Measurements from ENCODE around the gene KIF26B.

KIF26B gene

GRCh38 chr1:245684571-245684970 lies 529.8 kb downstream of the KIF26B start:
- no peak overlapping the region for H3K4me3 ChIP-seq (ENCODE audit: low read depth in 1 of 5, low read length in 5 of 5)
- H3K27me3 ChIP-seq (ENCODE audit: control insufficient read depth in 5 of 5, insufficient read depth in 4 of 5, low read length in 5 of 5): peaks cover 0 to 14% (median 0%) of the 10 kb centered on the region in 5 donors
- no peaks in the 10 kb centered on the region for H3K36me3 ChIP-seq (ENCODE audit: control insufficient read depth in 5 of 5, insufficient read depth in 5 of 5, low read length in 5 of 5)
- peaks cover 3 to 15% (median 11%) of the 10 kb centered on the region in 5 donors for H3K4me1 ChIP-seq (ENCODE audit: control insufficient read depth in 5 of 5, insufficient read depth in 5 of 5, low read length in 5 of 5)
- no peak overlapping the region for H3K9ac ChIP-seq (ENCODE audit: low read length in 5 of 5)
- no peak overlapping the region for H3K27ac ChIP-seq (ENCODE audit: low read depth, low read length)
- H3K9me3 ChIP-seq (ENCODE audit: control insufficient read depth in 5 of 5, low read length in 5 of 5): no peaks in the 10 kb centered on the region

- Histone ChIP-seq H3K27ac (ENCODE audit: low read depth, low read length) (no peak overlapping the region), H3K9ac (ENCODE audit: low read length in 5 of 5) (no peak overlapping the region), H3K9me3 (ENCODE audit: control insufficient read depth in 5 of 5, low read length in 5 of 5) (no peaks in the 10 kb centered on the region), H3K4me3 (ENCODE audit: low read depth in 1 of 5, low read length in 5 of 5) (no peak overlapping the region), H3K27me3 (ENCODE audit: control insufficient read depth in 5 of 5, insufficient read depth in 4 of 5, low read length in 5 of 5) (peaks cover 0 to 14% (median 0%) of the 10 kb centered on the region in 5 donors), H3K36me3 (ENCODE audit: control insufficient read depth in 5 of 5, insufficient read depth in 5 of 5, low read length in 5 of 5) (no peaks in the 10 kb centered on the region), H3K4me1 (ENCODE audit: control insufficient read depth in 5 of 5, insufficient read depth in 5 of 5, low read length in 5 of 5) (peaks cover 3 to 15% (median 11%) of the 10 kb centered on the region in 5 donors)
Observed at GRCh38 chr1:245685111-245685810, 530.5 kb downstream of the KIF26B start.

DNA sequence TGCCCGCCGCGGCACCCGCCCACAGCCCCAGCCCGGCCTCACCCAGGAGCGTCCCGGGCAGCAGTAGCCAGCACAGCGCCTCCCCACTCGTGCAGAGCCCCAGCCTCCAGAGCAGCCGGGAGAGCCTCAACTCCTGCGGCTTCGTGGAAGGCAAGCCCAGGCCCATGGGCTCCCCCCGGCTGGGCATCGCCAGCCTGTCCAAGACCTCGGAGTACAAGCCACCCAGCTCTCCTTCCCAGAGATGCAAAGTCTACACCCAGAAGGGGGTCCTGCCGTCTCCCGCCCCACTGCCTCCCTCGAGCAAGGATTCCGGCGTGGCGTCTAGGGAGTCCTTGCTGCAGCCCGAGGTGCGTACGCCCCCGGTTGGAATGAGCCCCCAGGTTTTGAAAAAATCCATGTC lies 531.2 kb downstream of the KIF26B start:
- peaks cover 3 to 14% (median 11%) of the 10 kb centered on the region in 5 donors for H3K4me1 ChIP-seq (ENCODE audit: control insufficient read depth in 5 of 5, insufficient read depth in 5 of 5, low read length in 5 of 5)
- H3K9me3 ChIP-seq (ENCODE audit: control insufficient read depth in 5 of 5, low read length in 5 of 5): no peaks in the 10 kb centered on the region

GRCh38 chr1:245686446-245687030 lies 531.8 kb downstream of the KIF26B start:
- Histone ChIP-seq H3K36me3 (ENCODE audit: control insufficient read depth in 5 of 5, insufficient read depth in 5 of 5, low read length in 5 of 5) (no peaks in the 10 kb centered on the region), H3K27me3 (ENCODE audit: control insufficient read depth in 5 of 5, insufficient read depth in 4 of 5, low read length in 5 of 5) (peaks cover 0 to 14% (median 0%) of the 10 kb centered on the region in 5 donors), H3K4me3 (ENCODE audit: low read depth in 1 of 5, low read length in 5 of 5) (no peak overlapping the region)

More for the DNA sequence above, 531.2 kb downstream of the KIF26B start:
- Histone ChIP-seq H3K9ac (ENCODE audit: low read length in 5 of 5) (no peak overlapping the region), H3K27me3 (ENCODE audit: control insufficient read depth in 5 of 5, insufficient read depth in 4 of 5, low read length in 5 of 5) (peaks cover 0 to 14% (median 0%) of the 10 kb centered on the region in 5 donors), H3K36me3 (ENCODE audit: control insufficient read depth in 5 of 5, insufficient read depth in 5 of 5, low read length in 5 of 5) (no peaks in the 10 kb centered on the region), H3K4me3 (ENCODE audit: low read depth in 1 of 5, low read length in 5 of 5) (no peak overlapping the region), H3K27ac (ENCODE audit: low read depth, low read length) (no peak overlapping the region)

DNA sequence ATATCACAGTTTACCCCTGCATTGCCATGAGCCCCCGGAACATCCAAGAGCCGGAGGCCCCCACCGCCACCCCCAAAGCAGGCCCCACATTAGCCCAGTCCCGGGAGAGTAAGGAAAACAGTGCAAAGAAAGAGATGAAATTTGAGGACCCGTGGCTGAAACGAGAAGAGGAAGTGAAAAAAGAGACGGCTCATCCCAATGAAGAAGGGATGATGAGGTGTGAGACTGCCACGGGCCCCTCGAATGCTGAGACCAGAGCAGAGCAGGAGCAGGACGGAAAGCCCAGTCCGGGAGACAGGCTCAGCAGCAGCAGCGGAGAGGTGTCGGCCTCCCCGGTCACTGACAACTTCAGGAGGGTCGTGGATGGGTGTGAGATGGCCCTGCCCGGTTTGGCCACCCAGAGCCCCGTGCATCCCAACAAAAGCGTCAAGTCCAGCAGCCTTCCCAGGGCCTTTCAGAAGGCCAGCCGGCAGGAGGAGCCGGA lies 532.4 kb downstream of the KIF26B start:
- Histone ChIP-seq H3K9me3 (ENCODE audit: control insufficient read depth in 5 of 5, low read length in 5 of 5) (no peaks in the 10 kb centered on the region), H3K27me3 (ENCODE audit: control insufficient read depth in 5 of 5, insufficient read depth in 4 of 5, low read length in 5 of 5) (peaks cover 0 to 14% (median 0%) of the 10 kb centered on the region in 5 donors), H3K9ac (ENCODE audit: low read length in 5 of 5) (no peak overlapping the region), H3K4me3 (ENCODE audit: low read depth in 1 of 5, low read length in 5 of 5) (no peak overlapping the region), H3K36me3 (ENCODE audit: control insufficient read depth in 5 of 5, insufficient read depth in 5 of 5, low read length in 5 of 5) (no peaks in the 10 kb centered on the region), H3K27ac (ENCODE audit: low read depth, low read length) (no peak overlapping the region), H3K4me1 (ENCODE audit: control insufficient read depth in 5 of 5, insufficient read depth in 5 of 5, low read length in 5 of 5) (peaks cover 3 to 14% (median 11%) of the 10 kb centered on the region in 5 donors)

More at GRCh38 chr1:245686446-245687030, 531.8 kb downstream of the KIF26B start:
- H3K9me3 ChIP-seq (ENCODE audit: control insufficient read depth in 5 of 5, low read length in 5 of 5): no peaks in the 10 kb centered on the region
- H3K27ac ChIP-seq (ENCODE audit: low read depth, low read length): no peak overlapping the region
- H3K9ac ChIP-seq (ENCODE audit: low read length in 5 of 5): no peak overlapping the region
- peaks cover 3 to 14% (median 11%) of the 10 kb centered on the region in 5 donors for H3K4me1 ChIP-seq (ENCODE audit: control insufficient read depth in 5 of 5, insufficient read depth in 5 of 5, low read length in 5 of 5)

GRCh38 chr1:245687636-245688535 lies 533.1 kb downstream of the KIF26B start:
- peaks cover 0 to 14% (median 0%) of the 10 kb centered on the region in 5 donors for H3K27me3 ChIP-seq (ENCODE audit: control insufficient read depth in 5 of 5, insufficient read depth in 4 of 5, low read length in 5 of 5)
- no peak overlapping the region for H3K4me3 ChIP-seq (ENCODE audit: low read depth in 1 of 5, low read length in 5 of 5)
- H3K4me1 ChIP-seq (ENCODE audit: control insufficient read depth in 5 of 5, insufficient read depth in 5 of 5, low read length in 5 of 5): peaks cover 3 to 12% (median 11%) of the 10 kb centered on the region in 5 donors
- H3K9me3 ChIP-seq (ENCODE audit: control insufficient read depth in 5 of 5, low read length in 5 of 5): no peaks in the 10 kb centered on the region
- no peaks in the 10 kb centered on the region for H3K36me3 ChIP-seq (ENCODE audit: control insufficient read depth in 5 of 5, insufficient read depth in 5 of 5, low read length in 5 of 5)
- H3K27ac ChIP-seq (ENCODE audit: low read depth, low read length): no peak overlapping the region
- H3K9ac ChIP-seq (ENCODE audit: low read length in 5 of 5): no peak overlapping the region

DNA sequence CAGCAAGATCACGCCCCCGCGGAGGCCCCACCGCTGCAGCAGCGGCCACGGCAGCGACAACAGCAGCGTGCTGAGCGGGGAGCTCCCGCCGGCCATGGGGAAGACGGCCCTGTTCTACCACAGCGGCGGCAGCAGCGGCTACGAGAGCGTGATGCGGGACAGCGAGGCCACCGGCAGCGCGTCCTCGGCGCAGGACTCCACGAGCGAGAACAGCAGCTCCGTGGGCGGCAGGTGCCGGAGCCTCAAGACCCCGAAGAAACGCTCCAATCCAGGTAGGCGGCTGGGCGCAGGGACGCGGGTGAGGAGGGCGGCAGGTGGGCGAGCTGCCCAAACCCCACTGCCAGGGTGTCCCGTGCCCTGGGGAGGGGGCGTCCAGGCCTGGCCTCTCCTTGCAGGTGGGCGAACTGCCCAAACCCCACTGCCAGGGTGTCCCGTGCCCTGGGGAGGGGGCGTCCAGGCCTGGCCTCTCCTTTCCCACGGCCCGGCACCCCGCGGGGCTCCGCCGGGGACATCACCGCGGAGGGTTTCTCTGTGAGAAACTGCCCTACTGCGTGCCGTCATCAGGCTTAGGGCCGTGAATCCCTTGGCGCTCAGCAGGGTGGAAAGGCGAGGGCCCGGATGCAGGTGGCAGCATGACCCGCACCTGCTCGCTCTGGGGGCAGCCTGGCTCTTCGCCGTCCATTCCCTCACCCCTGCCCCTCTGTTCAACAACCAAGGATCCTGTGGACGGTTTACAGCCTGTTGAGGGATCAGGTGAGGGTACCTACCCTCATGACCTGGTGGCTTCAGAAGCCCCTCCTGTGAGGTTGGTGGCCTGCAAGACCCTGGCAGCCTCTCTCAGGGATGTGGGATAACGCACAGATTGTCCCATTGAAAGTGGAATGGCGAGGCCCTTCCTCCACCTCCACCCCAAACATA lies 534.0 kb downstream of the KIF26B start:
- H3K36me3 ChIP-seq (ENCODE audit: control insufficient read depth in 5 of 5, insufficient read depth in 5 of 5, low read length in 5 of 5): no peaks in the 10 kb centered on the region
- H3K4me1 ChIP-seq (ENCODE audit: control insufficient read depth in 5 of 5, insufficient read depth in 5 of 5, low read length in 5 of 5): peaks cover 0 to 3% (median 2%) of the 10 kb centered on the region in 5 donors
- H3K9ac ChIP-seq (ENCODE audit: low read length in 5 of 5): no peak overlapping the region
- no peak overlapping the region for H3K27ac ChIP-seq (ENCODE audit: low read depth, low read length)
- H3K4me3 ChIP-seq (ENCODE audit: low read depth in 1 of 5, low read length in 5 of 5): no peak overlapping the region
- H3K27me3 ChIP-seq (ENCODE audit: control insufficient read depth in 5 of 5, insufficient read depth in 4 of 5, low read length in 5 of 5): peaks cover 0 to 14% (median 0%) of the 10 kb centered on the region in 5 donors
- no peaks in the 10 kb centered on the region for H3K9me3 ChIP-seq (ENCODE audit: control insufficient read depth in 5 of 5, low read length in 5 of 5)

- Histone ChIP-seq H3K9ac (ENCODE audit: low read length in 5 of 5) (no peak overlapping the region), H3K4me1 (ENCODE audit: control insufficient read depth in 5 of 5, insufficient read depth in 5 of 5, low read length in 5 of 5) (no peaks in the 10 kb centered on the region), H3K27me3 (ENCODE audit: control insufficient read depth in 5 of 5, insufficient read depth in 4 of 5, low read length in 5 of 5) (peaks cover 0 to 14% (median 0%) of the 10 kb centered on the region in 5 donors), H3K36me3 (ENCODE audit: control insufficient read depth in 5 of 5, insufficient read depth in 5 of 5, low read length in 5 of 5) (no peaks in the 10 kb centered on the region), H3K4me3 (ENCODE audit: low read depth in 1 of 5, low read length in 5 of 5) (no peak overlapping the region), H3K9me3 (ENCODE audit: control insufficient read depth in 5 of 5, low read length in 5 of 5) (no peaks in the 10 kb centered on the region), H3K27ac (ENCODE audit: low read depth, low read length) (no peak overlapping the region)
Observed at GRCh38 chr1:245690156-245690690, 535.4 kb downstream of the KIF26B start.
